Anterior cingulate cortex (tissue), 58 donors: ENCODE data around the gene ZNF556.

ENCODE experiments used
- DNase-seq, 58 donors: peaks; one replicate each; lab custom pipeline; 2025; lab: John Stamatoyannopoulos, UW

The ZNF556 gene

DNA sequence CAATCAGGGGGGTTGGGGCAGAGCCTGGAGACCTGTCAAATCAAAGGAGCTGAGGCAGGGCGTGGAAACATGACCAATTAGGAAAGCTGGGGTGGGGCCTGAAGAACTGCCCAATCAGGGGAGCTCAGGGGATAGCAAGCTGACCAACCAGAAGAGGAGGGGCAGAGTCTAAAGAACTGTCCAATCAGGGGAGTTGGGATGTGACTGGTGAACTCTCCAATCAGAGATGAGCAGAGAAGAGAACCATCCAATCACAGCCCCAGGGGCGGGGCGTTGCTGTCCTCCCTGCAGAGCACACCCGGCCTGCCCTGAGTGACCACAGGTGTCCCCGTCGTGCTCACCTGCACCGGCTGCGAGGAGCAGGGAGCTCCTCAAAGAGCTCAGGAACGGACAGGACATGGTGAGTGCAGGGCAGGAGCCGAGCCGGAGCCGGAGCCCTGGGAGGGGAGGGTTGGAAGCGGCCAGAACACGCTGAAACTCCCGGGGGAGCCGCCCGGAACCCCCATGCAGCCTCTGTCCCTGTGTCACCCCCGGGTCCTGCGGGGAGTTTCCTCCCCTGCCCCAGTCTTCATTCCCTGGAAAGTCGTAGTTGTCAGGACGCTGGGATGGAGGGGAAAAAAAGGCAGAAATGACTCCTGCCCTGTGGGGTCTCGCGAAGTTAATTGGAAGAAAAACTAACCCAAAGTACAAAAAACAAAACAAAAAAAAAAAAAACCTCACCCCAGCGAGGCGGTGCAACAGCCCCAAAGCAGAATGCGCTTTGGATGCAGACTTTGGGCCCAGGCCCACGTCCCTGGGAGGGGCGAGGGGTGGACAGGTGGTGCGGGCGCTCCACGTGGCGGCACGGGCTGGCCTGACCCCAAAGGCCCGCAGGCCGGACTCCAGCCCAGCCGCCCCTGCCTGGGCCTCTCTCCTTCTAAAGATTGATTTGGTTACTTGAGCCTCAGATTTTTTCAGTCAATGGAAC, at the start of gene ZNF556:
ZNF556 (plus strand) TSS at position 311 of the 967 bp plus-strand sequence; CDS start at position 398, 87 bp downstream.
- peak in 6 of 58 donors; percentile 7 to 69 (median 30) for DNase-seq

GRCh38 chr19:2819540-2820111, 47.5 kb upstream of the ZNF556 start, which contains the start of gene ZNF554:
Gene ZNF554 (plus strand): TSS chr19:2819868. CDS start chr19:2820072, 204 bp downstream.
- DNase-seq = peak; percentile 66 to 96 (median 90)

- DNase-seq = peak in 5 of 58 donors; percentile 16 to 53 (median 33)
Observed at GRCh38 chr19:2820112-2820702, 46.9 kb upstream of the ZNF556 start.

DNA sequence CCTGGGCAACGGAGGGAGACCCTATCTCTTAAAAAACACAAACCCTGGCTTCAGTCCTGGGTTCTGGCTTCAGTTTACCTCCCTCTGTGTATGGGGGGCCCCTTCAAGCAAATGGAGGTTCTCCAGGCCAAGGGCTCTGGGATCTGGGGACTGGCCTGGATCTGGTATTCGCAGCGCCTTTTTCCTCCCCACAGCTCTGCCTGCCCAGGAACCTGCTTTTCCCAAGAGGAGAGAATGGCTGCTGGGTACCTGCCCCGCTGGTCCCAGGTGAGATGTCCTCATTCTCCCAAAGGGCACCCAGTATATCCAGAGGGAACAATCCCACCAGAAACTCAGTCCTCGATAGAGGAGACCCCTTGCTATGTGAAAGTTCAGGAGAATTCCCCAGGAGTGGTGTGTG, 44.3 kb upstream of the ZNF556 start:
- DNase-seq = no peak

- DNase-seq = no peak
Observed at GRCh38 chr19:2823646-2824045, 43.5 kb upstream of the ZNF556 start.

DNA sequence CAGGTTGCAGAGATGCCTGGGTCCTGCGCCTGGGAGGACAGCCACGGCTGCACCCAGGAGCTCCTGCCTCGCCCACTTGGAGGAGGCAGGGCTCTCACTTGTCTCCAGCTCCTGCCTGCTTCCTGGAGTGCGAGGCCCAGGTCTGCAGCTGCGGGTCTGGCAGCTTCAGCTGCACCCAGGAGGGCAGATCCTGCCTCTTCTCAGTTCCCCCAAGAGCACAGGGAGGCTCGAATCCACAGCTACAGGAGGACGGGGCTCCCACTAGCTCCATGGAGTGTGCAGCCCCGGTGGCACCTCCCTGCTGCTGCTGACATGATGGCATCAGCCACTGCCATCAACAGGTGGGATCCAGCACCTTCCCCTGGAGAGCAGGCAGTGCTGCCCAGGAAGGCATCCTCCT, 43.0 kb upstream of the ZNF556 start:
- DNase-seq = no peak

GRCh38 chr19:2827022-2827421, 40.1 kb upstream of the ZNF556 start:
- no peak for DNase-seq

GRCh38 chr19:2827840-2828489, 39.2 kb upstream of the ZNF556 start:
- no peak for DNase-seq

DNA sequence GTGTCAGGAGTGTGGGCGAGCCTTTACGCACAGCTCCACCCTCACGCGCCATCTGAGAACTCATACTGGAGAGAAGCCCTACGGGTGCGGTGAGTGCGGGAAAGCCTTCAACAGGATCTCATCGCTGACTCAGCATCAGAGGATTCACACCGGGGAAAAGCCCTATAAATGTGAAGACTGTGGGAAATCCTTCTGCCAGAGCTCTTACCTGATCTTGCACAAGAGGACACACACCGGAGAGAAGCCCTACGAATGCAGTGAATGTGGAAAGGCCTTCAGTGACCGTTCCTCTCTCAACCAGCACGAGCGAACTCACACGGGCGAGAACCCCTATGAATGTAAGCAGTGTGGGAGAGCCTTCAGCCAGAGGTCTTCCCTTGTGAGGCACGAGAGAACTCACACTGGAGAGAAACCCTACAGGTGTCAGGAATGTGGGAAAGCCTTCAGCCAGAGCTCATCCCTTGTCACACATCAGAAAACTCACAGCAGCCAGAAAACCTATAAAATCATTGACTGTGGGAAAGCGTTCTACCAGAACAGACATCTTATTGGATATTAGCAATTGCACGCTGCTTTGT, 32.8 kb upstream of the ZNF556 start:
- no peak for DNase-seq

GRCh38 chr19:2837430-2837829, 29.7 kb upstream of the ZNF556 start:
- no peak for DNase-seq

- peak; percentile 93 to 100 (median 99) for DNase-seq
Observed at GRCh38 chr19:2840794-2841791, 26.0 kb upstream of the ZNF556 start, which contains the start of gene ZNF555. Gene ZNF555 (plus strand): TSS chr19:2841475. CDS start chr19:2841573, 98 bp downstream.

- DNase-seq = no peak
Observed at GRCh38 chr19:2841855-2842574, 25.1 kb upstream of the ZNF556 start.

- no peak for DNase-seq
Observed at GRCh38 chr19:2845107-2845506, 22.0 kb upstream of the ZNF556 start.

GRCh38 chr19:2846180-2846894, 20.8 kb upstream of the ZNF556 start:
- DNase-seq = no peak

DNA sequence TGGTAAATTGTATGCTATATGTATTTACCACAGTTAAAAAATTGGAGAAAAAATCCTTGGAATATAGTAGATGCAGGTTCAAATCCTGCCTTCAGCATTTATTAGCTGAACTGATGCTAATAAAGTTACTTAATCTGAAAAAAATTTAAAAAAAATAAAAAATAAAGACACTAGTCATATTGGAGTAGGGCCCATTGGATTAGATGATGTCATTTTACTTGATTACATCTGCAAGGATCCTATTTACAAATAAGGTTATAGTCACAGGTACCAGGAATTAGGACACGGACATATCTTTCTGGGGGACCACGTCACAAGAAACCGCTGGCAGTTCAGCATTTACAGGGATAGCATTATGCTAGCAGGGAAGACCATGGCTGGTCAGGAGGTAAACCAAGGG, 19.6 kb upstream of the ZNF556 start:
- DNase-seq = no peak

GRCh38 chr19:2848616-2849015, 18.5 kb upstream of the ZNF556 start:
- DNase-seq = no peak

DNA sequence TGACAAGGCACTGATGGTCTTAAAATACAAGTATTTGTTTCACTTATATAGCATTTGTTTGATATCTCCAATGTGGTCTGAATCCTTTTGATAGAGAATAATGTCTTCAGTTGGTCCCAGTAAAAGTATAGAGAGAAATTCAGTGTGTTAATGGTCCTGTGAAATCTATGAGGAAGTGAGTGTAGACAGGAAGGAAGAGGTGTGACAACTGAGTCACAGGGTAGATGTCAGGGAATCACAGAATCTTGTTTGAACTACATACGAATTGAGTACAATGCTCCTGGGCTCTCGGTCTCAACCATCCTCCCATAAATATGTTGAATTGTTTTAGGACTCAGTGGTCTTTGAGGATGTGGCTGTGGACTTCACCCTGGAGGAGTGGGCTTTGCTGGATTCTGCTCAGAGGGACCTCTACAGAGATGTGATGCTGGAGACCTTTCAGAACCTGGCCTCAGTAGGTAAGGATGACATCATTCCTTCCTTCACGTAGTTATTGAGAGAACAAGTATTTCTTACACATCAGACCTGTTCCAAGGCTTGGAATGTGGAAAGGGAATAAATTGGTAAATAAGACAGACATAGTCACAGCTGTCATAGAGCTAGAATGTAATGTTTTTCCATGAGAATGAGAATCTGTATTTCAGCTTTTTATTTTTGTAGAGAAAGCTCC, 16.7 kb upstream of the ZNF556 start:
- DNase-seq = no peak
